Hepatocyte (in vitro differentiated cells): Measurements from ENCODE around the gene ACVR2A. TPM values are rescaled to one million over a fixed set of nuclear protein-coding genes. Genes with fewer than 3 reads are reported as not detected.

ENCODE experiments used
- DNase-seq: peaks from one replicate; pipeline ENCODE4 v3.0.0-alpha.2; 2016; ENCODE audit warnings: low spot score
- H2AFZ ChIP-seq: fragments of 200-600 bp; sonication (generic); 2 replicates; pipeline ENCODE4 v1.6.0; 2016; ENCODE audit warnings: antibody characterized with exemption, mild to moderate bottlenecking
- H3K27ac ChIP-seq: fragments of 200-600 bp; sonication (generic); 2 replicates; pipeline ENCODE4 v1.5.1; 2016; ENCODE audit warnings: mild to moderate bottlenecking
- H3K27me3 ChIP-seq: fragments of 200-600 bp; sonication (generic); 2 replicates; pipeline ENCODE4 v1.6.1; 2016
- H3K36me3 ChIP-seq: fragments of 200-600 bp; sonication (generic); replicated peaks from 2 replicates; pipeline ENCODE4 v1.5.1; 2016; ENCODE audit warnings: low read depth; ENCODE audit not compliant: insufficient read depth
- H3K4me1 ChIP-seq: fragments of 200-600 bp; sonication (generic); 2 replicates; pipeline ENCODE4 v1.5.1; 2016; ENCODE audit warnings: mild to moderate bottlenecking, moderate library complexity; ENCODE audit not compliant: insufficient read depth
- H3K4me2 ChIP-seq: fragments of 200-600 bp; sonication (generic); 2 replicates; pipeline ENCODE4 v1.6.0; 2016
- H3K4me3 ChIP-seq: fragments of 200-600 bp; sonication (generic); 2 replicates; pipeline ENCODE4 v1.5.1; 2016; ENCODE audit warnings: mild to moderate bottlenecking
- H3K79me2 ChIP-seq: fragments of 200-600 bp; sonication (generic); 2 replicates; pipeline ENCODE4 v1.6.0; 2017; ENCODE audit warnings: mild to moderate bottlenecking
- H3K9me2 ChIP-seq: fragments of 200-600 bp; sonication (generic); replicated peaks from 2 replicates; pipeline ENCODE4 v1.6.0; 2017; ENCODE audit warnings: mild to moderate bottlenecking; ENCODE audit not compliant: insufficient read depth
- H3K9me3 ChIP-seq: fragments of 200-600 bp; sonication (generic); 2 replicates; pipeline ENCODE4 v1.5.1; 2016; ENCODE audit warnings: low read depth, mild to moderate bottlenecking
- H4K20me1 ChIP-seq: fragments of 200-600 bp; sonication (generic); 2 replicates; pipeline ENCODE4 v1.6.0; 2016; ENCODE audit warnings: mild to moderate bottlenecking; ENCODE audit not compliant: insufficient read depth, poor library complexity, severe bottlenecking
- CTCF ChIP-seq: fragments of 200-600 bp; sonication (generic); IDR thresholded peaks from 2 replicates; pipeline ENCODE4 v1.5.1; 2016; ENCODE audit warnings: antibody characterized with exemption, mild to moderate bottlenecking; ENCODE audit not compliant: poor library complexity
- EZH2 ChIP-seq: fragments of 200-600 bp; sonication (generic); IDR thresholded peaks from 2 replicates; pipeline ENCODE4 v1.6.1; 2016; ENCODE audit warnings: antibody characterized with exemption, mild to moderate bottlenecking, borderline replicate concordance
- EZH2phosphoT487 ChIP-seq: fragments of 200-600 bp; sonication (generic); IDR thresholded peaks from one replicate; pipeline ENCODE4 v1.6.1; 2018; ENCODE audit warnings: antibody characterized with exemption, mild to moderate bottlenecking, low read depth, moderate library complexity; ENCODE audit not compliant: unreplicated experiment, severe bottlenecking
- WGBS: methylation state at CpG from one replicate; pipeline ENCODE4 v1.1.6; 2016; ENCODE audit warnings: low lambda C conversion rate; ENCODE audit errors: missing lambda C conversion rate; 5-methylcytosine and 5-hydroxymethylcytosine counted together
- polyA plus RNA-seq: library from polyadenylated mRNA; unstranded; fragments of >200 nt; fragmentation: Nextera tagmentation; extraction: Ambion mirVana; gene quantifications from 2 replicates; pipeline ENCODE4 v1.2.1, GENCODE V29; 2016
- total RNA-seq: library from RNA; depleted of rRNA; stranded (reverse); fragments of >200 nt; gene quantifications from 2 replicates; pipeline ENCODE4 v1.2.3, GENCODE V29; 2014

Gene ACVR2A
- total and polyA plus RNA-seq, 2 experiments from 2014 or later = 21.9 to 43.0 TPM

- Histone ChIP-seq H2AFZ (no peak overlapping the region), H3K36me3 (no peaks in the 10 kb centered on the region), H3K79me2 (peaks cover 100% of the 10 kb centered on the region), H3K27ac (no peak overlapping the region), H3K4me3 (no peak overlapping the region), H3K4me2 (peak overlapping the region; percentile 29), H3K27me3 (no peaks in the 10 kb centered on the region), H3K9me2 (no peaks in the 10 kb centered on the region), H4K20me1 (peaks cover 74% of the 10 kb centered on the region), H3K4me1 (peaks cover 12% of the 10 kb centered on the region), H3K9me3 (no peaks in the 10 kb centered on the region)
- no peak for DNase-seq
- 64% methylated on average over 1 of the region's 1 CpG for WGBS
- TF ChIP-seq EZH2phosphoT487 = no peak
- TF ChIP-seq CTCF = no peak
- no peak for TF ChIP-seq EZH2
These were observed 6.6 kb downstream of the ACVR2A start for GRCh38 chr2:147851244-147851930.

- H3K4me3 ChIP-seq = no peak overlapping the region
These were observed 9.8 kb downstream of the ACVR2A start for GRCh38 chr2:147854557-147855134.

GRCh38 chr2:147855316-147855715, 10.5 kb downstream of the ACVR2A start:
- DNase-seq = no peak
- peaks cover 100% of the 10 kb centered on the region for H3K79me2 ChIP-seq

More at GRCh38 chr2:147854557-147855134, 9.8 kb downstream of the ACVR2A start:
- H3K9me3 ChIP-seq = no peaks in the 10 kb centered on the region
- TF ChIP-seq CTCF (no peak), EZH2 (no peak), EZH2phosphoT487 (no peak)
- H2AFZ ChIP-seq = no peak overlapping the region
- no peak for DNase-seq
- 89% methylated on average over 6 of the region's 6 CpGs for WGBS
- peaks cover 82% of the 10 kb centered on the region for H4K20me1 ChIP-seq
- no peak overlapping the region for H3K27ac ChIP-seq
- no peak overlapping the region for H3K4me2 ChIP-seq
- no peaks in the 10 kb centered on the region for H3K9me2 ChIP-seq
- H3K27me3 ChIP-seq = no peaks in the 10 kb centered on the region
- H3K79me2 ChIP-seq = peaks cover 100% of the 10 kb centered on the region
- H3K36me3 ChIP-seq = no peaks in the 10 kb centered on the region
- peaks cover 10% of the 10 kb centered on the region for H3K4me1 ChIP-seq

More at GRCh38 chr2:147855316-147855715, 10.5 kb downstream of the ACVR2A start:
- Histone ChIP-seq H3K27me3 (no peaks in the 10 kb centered on the region), H3K4me3 (no peak overlapping the region), H3K36me3 (no peaks in the 10 kb centered on the region), H2AFZ (no peak overlapping the region), H3K9me3 (no peaks in the 10 kb centered on the region), H3K4me1 (peaks cover 10% of the 10 kb centered on the region), H4K20me1 (peaks cover 85% of the 10 kb centered on the region), H3K4me2 (no peak overlapping the region), H3K27ac (no peak overlapping the region), H3K9me2 (no peaks in the 10 kb centered on the region)
- TF ChIP-seq EZH2 (no peak), CTCF (no peak), EZH2phosphoT487 (no peak)
